GM19238 (cell line): Measurements from ENCODE around the gene DDX25.
"Not testable (repeated sequence)": the region's sequence is repeated elsewhere in the genome, so short reads cannot be mapped to it uniquely, and the experiment has no call there.

Experiments used
- DNase-seq: peaks from one replicate; pipeline ENCODE4 v3.0.0; 2011; ENCODE audit warnings: low spot score; ENCODE audit not compliant: insufficient read length

The DDX25 gene

DNA sequence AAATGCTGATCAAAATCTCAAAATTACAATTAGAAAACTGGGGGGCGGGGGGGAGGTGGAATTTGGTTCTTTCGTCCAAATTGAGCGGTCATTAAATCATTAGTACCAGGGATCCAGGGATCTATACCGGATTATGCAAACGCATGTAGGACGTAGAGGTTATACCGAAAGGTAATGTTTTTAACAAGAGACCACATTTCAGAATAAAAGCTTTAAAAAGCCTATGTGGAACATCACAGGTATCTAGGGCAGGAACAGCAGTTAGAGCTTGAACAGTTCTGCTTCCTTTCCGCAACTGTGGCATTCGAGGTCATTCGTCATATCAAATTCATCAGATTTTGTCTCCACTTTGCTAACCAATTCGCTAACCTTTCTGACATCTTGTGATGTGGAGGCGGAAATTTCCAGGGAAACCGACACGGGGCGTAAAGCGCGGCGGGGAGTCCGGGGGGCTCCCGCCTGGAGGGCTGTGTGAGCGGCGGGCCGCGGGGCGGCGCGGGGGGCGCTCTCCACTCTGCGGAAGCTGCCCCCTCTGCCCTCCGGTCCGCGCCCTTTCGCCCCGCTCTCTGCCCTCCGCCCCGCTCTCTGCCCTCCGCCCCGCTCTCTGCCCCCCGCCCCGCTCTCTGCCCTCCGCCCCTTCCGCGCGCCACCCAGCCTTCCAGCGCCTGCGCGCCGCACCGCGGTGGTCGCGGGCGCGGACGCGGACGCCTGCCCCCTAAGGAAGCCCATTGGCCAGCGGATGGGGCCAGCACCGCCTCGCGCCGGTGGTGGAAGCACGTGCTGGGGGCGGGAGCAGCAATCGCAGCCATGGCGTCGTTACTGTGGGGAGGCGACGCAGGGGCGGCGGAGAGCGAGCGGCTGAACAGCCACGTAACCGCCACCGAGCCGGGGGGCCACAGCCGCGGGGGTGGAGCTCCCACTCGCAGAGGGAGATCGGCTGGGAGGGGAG lies at the start of gene DDX25:
Gene DDX25, plus strand, starts transcription at position 798 of the 949 bp plus-strand sequence. Its CDS starts 10 bp downstream, at position 808.
- no peak for DNase-seq

DNA sequence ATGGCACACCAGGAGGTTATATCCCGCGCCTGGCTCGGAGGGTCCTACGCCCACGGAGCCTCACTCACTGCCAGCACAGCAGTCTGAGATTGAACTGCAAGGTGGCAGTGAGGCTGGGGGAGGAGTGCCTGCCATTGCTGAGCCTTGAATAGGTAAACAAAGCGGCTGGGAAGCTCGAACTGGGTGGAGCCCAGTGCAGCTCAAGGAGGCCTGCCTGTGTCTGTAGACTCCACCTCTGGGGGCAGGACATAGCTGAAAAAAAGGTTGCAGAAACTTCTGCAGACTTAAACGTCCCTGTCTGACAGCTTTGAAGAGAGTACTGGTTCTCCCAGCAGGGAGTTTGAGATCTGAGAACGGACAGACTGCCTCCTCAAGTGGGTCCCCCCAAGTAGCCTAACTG lies 46.6 kb upstream of the DDX25 start:
- DNase-seq: not testable (repeated sequence)

DNA sequence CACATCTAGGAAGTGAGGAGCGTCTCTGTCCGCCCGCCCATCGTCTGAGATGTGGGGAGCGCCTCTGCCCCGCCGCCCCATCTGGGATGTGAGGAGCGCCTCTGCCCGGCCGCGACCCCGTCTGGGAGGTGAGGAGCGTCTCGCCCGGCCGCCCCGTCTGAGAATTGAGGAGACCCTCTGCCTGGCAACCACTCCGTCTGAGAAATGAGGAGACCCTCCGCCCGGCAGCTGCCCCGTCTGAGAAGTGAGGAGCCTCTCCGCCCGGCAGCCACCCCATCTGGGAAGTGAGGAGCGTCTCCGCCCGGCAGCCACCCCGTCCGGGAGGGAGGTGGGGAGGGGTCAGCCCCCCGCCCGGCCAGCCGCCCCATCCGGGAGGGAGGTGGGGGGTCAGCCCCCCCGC lies 41.5 kb upstream of the DDX25 start:
- not testable (repeated sequence) for DNase-seq

DNA sequence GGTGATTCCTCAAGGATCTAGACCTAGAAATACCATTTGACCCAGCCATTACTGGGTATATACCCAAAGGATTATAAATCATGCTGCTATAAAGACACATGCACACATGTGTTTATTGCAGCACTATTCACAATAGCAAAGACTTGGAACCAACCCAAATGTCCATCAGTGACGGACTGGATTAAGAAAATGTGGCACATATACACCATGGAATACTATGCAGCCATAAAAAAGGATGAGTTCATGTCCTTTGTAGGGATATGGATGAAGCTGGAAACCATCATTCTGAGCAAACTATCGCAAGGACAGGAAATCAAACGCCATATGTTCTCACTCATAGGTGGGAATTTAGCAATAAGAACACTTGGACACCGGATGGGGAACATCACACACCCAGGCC lies 39.0 kb upstream of the DDX25 start:
- not testable (repeated sequence) for DNase-seq

DNA sequence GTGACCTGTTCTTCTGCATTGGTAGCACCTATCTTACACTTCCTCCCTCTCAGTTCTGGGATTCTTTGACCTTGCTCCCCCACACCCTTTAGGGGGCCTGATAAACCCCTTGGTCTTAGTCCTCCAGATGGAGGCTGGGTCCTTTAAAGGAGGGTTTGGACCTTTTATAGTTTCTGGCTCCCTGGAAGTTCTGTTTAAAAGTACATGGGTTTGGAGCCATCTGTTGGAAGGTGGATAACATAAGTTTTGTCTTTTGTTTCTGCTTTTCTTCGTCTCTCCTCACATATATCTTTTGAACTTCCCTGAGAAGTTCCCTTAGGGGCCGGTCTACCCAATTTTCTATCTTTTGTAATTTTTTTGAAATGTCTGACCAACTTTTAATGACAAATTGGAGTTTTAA lies 34.8 kb upstream of the DDX25 start:
- DNase-seq: no peak

DNA sequence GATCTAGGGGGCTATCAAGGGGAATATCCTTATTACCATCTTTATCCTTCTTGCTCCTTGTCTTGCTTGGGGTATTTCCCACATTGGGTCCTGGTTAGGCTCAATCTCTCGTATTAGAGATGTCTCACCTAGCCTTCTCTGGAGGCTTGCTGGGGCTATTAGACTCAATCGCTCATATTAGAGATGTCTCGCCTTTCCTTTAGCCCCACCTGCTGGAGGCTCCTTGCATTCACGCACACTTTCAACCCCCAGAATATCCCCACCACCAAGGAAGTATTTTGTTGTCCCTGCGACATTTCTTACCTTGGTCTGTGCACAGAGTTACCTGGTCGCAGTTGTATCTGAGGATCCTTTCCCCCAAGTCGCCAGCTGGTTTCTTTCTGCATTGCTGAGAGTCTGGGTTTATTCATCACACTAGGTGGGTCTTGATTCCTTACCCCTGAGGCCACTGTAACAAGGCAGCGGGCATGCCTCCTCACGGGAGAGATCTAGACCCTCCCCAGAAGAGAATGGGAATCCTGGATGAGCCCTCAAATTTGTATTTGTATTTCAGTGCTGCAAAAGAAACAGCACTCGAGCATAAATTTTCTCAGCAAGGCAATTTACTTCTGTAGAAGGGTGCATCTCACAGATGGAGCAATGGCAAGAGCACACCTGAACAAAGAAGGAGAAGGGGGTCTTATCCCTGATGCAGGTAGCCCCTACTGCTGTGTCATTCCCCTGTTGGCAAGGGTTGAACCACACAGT lies 32.7 kb upstream of the DDX25 start:
- DNase-seq: no peak

DNA sequence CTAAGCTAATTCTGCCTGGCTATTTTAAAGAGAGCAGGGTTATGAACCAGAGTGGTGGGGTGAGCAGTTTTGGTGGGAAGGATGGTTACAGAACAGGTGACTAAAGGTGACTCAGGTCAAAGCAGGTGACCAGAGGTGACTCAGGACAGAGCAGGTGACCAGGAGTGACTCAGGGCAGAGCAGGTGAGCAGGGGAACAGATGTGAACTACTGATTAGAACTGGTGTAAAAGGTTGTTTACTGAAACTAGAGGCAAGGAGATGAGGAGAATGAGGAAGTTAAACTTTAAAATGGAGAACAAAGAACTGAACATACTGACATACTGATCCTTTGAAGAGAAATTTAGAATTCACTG lies 32.2 kb upstream of the DDX25 start:
- DNase-seq: no peak

DNA sequence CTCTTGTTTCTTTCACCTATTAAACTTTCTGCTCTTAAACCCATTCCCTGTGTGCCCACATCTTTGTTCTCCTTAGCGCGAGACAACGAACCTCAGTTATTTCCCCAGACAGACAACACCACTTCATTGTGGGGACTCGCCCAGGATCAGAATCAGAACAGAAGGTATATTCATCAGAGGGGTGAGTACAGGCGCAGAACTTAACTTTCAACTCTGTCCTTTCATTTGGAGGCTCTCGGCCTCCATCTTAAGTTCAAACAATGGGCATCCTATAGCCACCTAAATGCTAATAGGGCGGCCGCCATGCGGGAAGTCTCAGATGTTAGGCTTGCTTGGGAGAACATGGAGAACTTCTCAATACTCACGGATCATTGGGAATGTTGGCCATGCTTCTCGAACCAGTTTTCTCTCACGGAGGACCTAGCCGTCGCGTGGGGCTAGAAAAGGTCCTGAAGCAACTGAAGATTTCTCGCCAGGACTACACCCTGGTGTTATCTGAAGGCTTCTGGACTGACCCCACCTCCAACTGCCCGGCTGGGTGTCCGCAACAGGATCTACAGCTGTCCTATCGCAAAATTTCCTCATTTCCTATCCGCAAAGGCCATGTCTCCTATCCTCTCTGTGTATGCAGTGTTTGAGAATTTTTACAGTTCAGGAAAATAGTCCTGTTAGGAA lies 30.3 kb upstream of the DDX25 start:
- no peak for DNase-seq

DNA sequence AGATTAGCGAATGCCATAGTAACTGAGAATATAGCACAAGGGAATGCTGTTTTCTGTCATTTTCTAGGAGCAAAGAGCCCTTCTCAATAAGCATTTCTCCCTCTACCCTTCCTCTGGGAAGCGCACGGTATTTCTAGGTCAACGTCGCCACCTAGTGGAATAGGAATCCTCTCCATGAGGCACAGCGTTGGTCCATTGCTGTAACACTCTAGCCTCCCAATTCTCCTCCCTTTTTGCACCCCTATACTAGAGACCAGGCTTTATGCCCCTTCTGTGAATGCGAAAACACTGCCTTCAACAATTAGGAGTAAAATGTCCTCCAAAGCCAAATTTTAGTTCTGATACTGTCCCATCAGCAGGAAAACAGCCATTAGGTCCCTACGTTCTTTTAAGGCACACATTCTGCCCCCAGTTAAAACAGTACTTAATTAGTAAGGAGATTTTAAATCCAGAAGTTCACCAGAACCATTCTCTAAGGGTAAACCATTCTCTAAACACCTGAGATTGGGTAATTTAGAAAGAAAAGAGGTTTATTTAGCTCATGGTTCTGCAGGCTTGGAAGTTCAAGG lies 29.7 kb upstream of the DDX25 start:
- DNase-seq: no peak

DNA sequence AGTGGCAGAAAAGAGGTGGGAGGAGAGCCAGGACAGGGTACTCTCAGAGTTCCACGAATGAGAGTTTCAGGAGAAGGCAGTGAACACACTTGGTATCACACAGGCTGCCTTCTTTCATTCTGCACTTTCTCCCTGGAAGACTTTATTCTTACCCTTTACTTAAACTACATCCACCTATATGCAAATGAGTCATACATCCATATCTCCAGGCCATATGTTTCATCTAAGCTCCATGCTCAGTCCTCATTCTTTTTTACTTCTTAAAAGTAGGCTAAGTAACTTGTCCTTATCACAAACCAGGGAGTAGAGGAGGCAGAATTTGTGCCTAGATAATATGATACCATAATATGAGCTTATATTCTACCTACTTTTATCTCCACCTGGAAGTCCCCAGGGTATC lies 23.0 kb upstream of the DDX25 start:
- DNase-seq: no peak

DNA sequence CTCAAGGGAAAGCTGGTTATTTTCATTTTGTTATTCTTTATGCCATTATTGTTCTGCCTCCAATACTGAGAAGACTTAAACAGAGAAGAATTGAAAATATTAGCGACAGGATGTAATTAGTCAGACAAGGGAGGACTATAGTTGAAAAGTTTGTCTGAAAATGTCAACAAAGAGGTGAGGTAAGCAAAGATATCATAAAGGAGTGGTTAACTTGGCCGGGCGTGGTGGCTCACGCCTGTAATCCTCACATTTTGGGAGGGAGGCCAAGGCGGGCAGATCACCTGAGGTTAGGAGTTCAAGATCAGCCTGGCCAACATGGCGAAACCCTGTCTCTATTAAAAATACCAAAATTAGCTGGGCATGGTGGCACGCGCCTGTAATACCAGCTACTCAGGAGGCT lies 20.9 kb upstream of the DDX25 start:
- no peak for DNase-seq

DNA sequence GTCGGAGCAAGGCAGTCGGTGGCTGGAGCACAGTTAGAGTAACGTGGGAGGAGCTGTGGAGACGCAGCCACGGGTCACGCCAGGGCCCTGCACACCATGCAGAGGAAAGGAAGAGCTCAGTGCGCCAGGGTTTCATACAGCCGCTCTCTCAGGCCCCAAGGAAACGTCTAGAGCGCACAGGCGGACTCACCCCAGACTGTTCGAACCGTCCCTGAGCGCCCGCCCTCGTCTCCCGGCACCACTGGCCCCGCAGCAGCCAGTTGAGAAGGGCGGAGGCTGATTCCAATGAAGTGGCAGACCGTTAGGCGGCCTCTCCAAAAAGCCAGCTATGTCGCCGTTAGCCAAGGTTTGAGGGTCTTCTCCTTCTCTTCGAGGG lies 17.3 kb upstream of the DDX25 start:
- peak; percentile 17 for DNase-seq

DNA sequence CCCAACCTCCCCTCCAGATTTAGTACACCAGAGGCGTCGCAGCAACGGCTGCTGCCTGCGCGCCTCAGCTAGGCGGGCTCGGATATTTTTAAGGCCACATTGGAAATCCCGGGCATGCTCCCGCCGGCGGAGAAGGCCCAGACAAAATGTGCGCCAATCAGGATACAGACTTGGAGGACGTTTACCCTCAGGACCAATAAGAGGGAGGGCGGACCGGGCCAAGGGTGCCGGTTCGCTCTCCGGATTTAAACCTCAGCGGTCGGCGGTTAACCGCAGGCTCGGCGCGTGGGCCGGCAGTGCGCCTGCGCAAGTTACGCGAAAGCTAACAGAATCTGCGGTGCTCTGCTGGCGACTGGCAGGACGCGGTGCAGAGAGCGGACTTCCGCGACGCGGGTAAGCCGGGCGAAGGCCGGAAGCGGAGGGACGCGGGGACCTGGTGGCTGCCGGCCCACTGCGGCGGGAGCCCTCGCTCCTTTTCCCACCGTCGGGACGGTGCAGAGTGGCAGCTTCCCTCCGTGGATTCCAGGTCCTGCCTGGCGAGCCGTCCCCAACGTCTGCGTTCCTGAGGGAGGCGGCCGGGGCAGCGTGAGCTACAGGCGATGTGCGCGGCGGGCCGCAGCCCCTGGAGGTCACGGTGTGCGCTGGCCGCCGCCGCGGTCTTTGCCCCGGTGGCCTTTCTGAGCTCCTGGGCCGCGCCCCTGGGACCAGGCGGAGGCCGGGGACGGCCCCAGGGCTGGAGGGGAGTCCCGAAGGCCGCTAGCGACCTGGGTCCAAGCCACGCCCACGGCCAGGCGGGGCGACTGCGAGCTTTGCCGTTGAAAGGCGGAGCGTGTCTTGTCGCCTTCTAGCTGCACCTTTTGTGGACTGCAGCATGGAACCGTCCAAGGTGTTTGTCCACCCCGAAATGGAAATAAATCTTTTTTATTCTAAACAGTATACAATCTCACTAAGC lies 16.7 kb upstream of the DDX25 start, which contains the start of gene HYLS1:
Gene HYLS1, plus strand, starts transcription at position 296 of the 952 bp plus-strand sequence. CDS start 11,701 bp downstream, outside the sequence.
- DNase-seq: peak; percentile 76

DNA sequence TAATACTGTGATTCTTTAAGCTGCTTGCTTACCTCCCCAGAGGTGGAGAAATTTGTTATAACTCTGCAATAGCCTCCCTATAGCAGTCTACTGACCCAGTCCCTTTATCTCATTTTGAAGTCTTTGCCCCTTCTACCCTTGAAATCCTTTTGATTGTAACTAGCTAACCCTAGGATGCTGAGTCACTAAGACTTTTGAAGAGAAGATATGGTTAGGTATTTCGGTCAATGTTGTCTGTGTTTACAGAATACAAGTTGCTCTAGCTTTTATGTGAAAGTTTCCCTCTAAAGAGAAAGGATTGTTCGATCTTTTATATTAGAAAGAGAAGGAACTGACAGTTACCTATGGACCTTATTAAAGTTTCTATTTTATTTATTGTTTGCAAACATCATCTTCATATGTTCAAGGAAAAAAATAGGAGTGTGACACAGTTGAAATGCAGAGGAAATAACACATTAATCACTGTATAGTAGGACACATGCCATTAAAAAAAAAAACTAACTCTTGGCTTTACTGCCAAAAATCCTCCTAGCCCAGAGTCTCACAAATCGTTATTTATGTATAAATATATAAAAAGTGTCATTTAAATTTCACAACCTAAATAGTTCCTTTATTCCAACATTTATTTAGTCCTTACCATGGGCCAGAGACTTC lies 13.7 kb upstream of the DDX25 start:
- DNase-seq: no peak

DNA sequence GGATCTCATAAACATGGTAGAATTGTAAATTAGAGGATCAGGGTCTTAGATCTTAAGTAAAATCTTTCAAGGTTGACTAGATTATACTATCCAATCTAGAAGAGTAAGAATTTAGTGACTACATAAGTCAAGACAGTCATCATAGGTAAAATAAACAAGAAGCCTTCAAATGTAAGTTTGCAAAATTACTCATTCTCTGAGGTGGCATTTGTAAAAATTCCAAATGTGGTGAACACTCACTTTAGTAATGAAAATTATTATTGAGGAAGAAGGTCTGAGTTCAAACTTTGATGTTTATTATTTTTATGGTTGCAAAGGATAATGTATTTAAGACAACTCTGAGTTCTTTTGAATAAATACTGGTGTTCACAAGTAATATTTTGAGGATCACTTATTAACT lies 12.2 kb upstream of the DDX25 start:
- DNase-seq: no peak

DNA sequence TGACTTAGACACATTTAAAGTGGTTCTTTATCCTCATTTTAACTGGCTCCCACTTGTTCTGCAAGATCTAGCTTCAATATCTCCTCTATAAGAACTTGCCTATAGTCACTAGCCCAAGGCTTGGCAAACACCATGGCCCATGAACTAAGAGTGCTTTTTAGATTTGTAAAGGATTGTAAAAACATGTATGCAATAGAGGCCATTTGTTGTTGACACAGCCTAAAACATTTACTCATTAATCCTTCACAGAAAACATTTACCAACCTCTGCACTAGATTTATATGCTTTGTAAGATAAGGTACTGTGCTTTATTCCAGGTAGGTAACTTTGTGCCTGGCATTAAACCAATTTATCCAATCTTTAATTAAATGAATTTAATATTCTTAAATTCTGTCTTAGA lies 11.3 kb upstream of the DDX25 start:
- no peak for DNase-seq

DNA sequence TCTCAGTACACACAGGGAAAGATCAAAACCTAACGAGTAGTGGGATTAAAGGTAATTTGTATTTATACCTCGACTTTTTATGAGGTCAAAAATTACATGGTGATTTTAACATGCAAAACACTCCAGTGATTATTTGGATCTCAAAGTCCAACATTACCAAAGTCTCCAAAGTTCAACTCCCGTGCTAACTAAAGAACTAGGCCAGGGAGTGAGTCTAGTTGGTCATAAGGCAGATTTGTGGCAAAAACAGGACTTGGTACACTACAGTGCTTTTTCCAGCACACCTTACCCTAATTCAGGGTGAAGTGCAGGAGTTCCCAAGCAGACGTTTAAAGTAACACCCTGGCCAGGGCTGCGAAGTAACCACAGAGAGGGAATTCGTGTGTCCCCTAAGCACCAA lies 2.4 kb upstream of the DDX25 start:
- DNase-seq: no peak

DNA sequence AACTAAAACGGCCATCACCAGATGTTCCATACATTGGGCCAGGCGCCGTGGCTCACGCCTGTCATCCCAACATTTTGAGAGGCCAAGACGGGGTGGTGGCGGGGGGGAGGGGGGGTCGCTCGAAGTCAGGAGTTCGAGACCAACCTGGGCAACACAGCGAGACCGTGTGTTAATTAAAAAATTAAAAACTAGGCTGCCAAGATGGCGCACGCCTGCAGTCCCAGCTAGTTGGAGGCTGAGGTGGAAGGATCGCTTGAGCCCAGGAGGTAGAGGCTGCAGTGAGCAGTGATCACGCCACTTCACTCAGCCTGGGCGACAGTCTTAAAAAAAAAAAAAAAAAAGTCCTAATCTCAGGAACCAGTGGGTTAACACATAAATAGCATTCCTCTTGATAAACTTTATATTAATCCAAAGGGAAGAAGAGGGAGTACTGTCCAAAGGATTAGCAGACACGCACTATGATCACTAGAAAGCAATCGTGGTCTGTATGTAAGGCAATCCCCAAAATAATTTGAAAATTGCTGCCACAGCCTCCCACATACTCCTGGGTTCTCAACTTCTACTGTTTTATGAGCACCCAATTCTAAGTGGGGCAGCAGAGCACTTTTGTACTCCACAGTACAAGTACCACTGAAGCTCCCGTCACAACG lies 1.9 kb upstream of the DDX25 start:
- DNase-seq: no peak

DNA sequence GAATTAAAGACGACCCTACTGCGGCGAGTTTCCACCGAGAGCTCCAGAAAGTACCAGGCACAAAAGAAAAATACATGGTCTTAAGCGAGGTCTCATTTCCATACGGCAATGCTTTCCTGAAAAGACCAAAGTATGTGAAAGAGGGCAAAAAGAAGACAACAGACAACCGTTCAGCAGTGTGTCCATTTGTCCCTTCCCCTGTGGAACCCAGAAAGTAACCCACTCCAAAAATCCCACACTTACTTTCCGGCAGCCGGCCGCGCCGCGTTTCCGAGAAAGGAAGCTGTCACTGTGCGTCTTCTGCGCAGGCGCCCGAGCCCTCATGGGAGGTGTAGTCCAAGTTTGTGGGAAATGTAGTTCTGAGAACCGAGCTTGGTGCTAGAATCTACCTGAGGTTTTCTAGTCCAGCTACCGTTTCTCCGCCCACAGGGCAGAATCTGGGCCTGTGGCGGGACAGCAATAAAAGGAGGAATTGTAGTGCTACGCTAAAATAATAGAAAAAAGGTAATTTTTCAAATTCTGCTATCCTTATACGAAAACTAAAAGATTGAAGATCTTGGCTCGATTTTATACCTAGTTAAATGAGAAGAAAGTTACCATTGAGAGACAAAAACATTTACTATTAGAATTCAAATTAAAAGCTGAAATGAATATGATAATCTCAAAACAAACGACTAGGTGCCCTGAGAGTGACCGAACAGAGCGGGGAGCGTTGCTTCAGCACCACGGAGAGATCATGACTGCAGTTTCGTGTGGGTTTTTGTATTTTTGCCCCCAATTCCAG lies 1.2 kb upstream of the DDX25 start, which contains the start of gene PUS3:
Gene PUS3, minus strand, starts transcription at position 280 of the 784 bp plus-strand sequence. CDS start 6,922 bp downstream, outside the sequence.
- DNase-seq: peak; percentile 80
